NCI-H187 treated with DMSO at 0.1 percent for 48 hours (cell line): ENCODE results near the gene DDAH1.

Experiments
- DNase-seq: peaks from one replicate; lab custom pipeline; 2025; lab: John Stamatoyannopoulos, UW

DDAH1 gene

DNA sequence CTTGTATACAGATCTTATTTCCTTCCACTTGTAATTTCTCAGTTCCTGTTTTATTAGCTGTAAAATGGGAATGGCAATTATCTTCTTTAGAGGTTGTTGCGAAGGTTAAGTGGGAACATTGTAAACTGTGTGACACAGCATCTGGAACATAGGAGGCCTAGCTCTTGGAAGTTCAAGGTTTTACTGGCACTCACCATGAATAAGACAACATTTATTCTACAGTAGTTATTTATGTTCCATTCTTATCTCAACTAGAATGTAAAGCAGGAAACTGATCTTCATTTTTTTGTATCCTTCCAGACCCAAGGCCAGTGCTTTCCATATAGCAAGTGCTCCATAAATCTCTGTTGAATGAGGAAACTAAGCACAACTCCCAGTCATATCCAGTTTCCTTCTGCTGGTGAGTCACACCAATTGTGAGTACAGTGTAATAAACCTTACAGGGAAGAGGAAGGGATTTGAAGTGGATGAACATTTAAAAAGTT is 189.9 kb downstream of the DDAH1 start:
- DNase-seq, result no peak

- no peak for DNase-seq
Observed at GRCh38 chr1:85273397-85273796, 191.6 kb downstream of the DDAH1 start.

- DNase-seq, result no peak
Observed at GRCh38 chr1:85268801-85269585, 196.0 kb downstream of the DDAH1 start.
